Lower lobe of right lung (tissue), 2 donors: ENCODE measurements around the gene ABTB2. TPM values are rescaled to one million over a fixed set of nuclear protein-coding genes. Genes with fewer than 3 reads are reported as not detected.

Experiments
- ATAC-seq, 2 donors: fragments of 200-7000 bp; cut with Tn5 transposase; one replicate each; pipeline ENCODE4 v1.9.1; 2020 to 2022; ENCODE audit warnings: mild to moderate bottlenecking in 2 of 2, moderate library complexity in 2 of 2
- DNase-seq: peaks from one replicate; pipeline ENCODE4 v3.0.0-alpha.2; 2020
- H3K27ac ChIP-seq: fragments of 200-600 bp; one replicate; pipeline ENCODE4 v1.8.0; 2022
- H3K27me3 ChIP-seq: fragments of 200-600 bp; one replicate; pipeline ENCODE4 v1.8.0; 2022; ENCODE audit warnings: low read depth
- H3K36me3 ChIP-seq: fragments of 200-600 bp; one replicate; pipeline ENCODE4 v1.8.0; 2022; ENCODE audit warnings: mild to moderate bottlenecking
- H3K4me1 ChIP-seq: fragments of 200-600 bp; one replicate; pipeline ENCODE4 v1.8.0; 2022
- H3K4me3 ChIP-seq: fragments of 200-600 bp; one replicate; pipeline ENCODE4 v1.8.0; 2022; ENCODE audit warnings: mild to moderate bottlenecking
- H3K9me3 ChIP-seq: fragments of 200-600 bp; one replicate; pipeline ENCODE4 v1.8.0; 2022
- intact Hi-C: fragments of 100-400 bp; cut with DNase I; formaldehyde crosslinking; loops from one replicate; pipeline ENCODE4 v1.11.0; 2022
- total RNA-seq: library from RNA; stranded (reverse); fragmentation: NEBNext Ultra II Directional; extraction: Animal tissue kit (Norgen Biotek cat#: 25700); gene quantifications from one replicate; pipeline ENCODE4 v1.2.1, GENCODE V29; 2021
- TF ChIP-seq, protein P1 (sequence below): fragments of 200-600 bp; IDR thresholded peaks from one replicate; pipeline ENCODE4 v1.8.0; 2022; ENCODE audit warnings: antibody characterized with exemption, mild to moderate bottlenecking
- donor health status: DM: no; HTN: yes; CAD: no; lungs with severe emphysema.

The ABTB2 gene
- total RNA-seq, 1 donor from 2014 or later: 2.7 TPM

GRCh38 chr11:34260072-34260575, 97.7 kb downstream of the ABTB2 start:
- no peaks in the 10 kb centered on the region for H3K36me3 ChIP-seq
- intact Hi-C loops: no loop called here
- DNase-seq (no peak), ATAC-seq (no peak)
- H3K4me1 ChIP-seq: peaks cover 7% of the 10 kb centered on the region
- no peak overlapping the region for H3K27ac ChIP-seq
- H3K4me3 ChIP-seq: no peak overlapping the region
- H3K9me3 ChIP-seq: no peaks in the 10 kb centered on the region
- TF ChIP-seq, protein P1, sequence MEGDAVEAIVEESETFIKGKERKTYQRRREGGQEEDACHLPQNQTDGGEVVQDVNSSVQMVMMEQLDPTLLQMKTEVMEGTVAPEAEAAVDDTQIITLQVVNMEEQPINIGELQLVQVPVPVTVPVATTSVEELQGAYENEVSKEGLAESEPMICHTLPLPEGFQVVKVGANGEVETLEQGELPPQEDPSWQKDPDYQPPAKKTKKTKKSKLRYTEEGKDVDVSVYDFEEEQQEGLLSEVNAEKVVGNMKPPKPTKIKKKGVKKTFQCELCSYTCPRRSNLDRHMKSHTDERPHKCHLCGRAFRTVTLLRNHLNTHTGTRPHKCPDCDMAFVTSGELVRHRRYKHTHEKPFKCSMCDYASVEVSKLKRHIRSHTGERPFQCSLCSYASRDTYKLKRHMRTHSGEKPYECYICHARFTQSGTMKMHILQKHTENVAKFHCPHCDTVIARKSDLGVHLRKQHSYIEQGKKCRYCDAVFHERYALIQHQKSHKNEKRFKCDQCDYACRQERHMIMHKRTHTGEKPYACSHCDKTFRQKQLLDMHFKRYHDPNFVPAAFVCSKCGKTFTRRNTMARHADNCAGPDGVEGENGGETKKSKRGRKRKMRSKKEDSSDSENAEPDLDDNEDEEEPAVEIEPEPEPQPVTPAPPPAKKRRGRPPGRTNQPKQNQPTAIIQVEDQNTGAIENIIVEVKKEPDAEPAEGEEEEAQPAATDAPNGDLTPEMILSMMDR: no peak
- H3K27me3 ChIP-seq: no peaks in the 10 kb centered on the region

DNA sequence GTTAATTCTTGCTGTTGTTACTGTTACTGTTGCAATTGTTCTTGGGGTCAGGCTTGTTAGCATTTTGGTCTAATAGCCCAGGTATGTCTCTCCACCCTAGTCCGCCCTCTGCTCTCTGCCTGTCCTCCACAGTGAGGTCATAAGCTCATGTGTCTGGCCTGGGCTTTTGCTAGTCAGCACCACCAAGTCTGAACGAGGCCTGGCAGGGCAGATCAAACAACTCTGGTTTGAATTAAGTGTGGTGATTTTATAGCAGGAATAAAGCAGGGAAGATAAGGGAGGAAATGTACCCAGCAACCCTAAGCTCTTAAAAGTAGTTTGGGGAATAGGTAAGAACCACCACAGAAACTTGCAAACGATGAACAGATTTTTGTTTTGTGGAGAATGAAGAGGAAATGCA, 98.7 kb downstream of the ABTB2 start:
- H3K36me3 ChIP-seq: no peaks in the 10 kb centered on the region
- TF ChIP-seq, protein P1: no peak
- intact Hi-C loops: no loop called here
- H3K4me3 ChIP-seq: no peak overlapping the region
- ATAC-seq (no peak), DNase-seq (no peak)
- no peaks in the 10 kb centered on the region for H3K9me3 ChIP-seq
- no peaks in the 10 kb centered on the region for H3K27me3 ChIP-seq
- no peak overlapping the region for H3K27ac ChIP-seq
- H3K4me1 ChIP-seq: peaks cover 7% of the 10 kb centered on the region

- Histone ChIP-seq H3K9me3 (no peaks in the 10 kb centered on the region), H3K27me3 (no peaks in the 10 kb centered on the region), H3K4me3 (no peak overlapping the region), H3K36me3 (no peaks in the 10 kb centered on the region), H3K4me1 (peaks cover 2% of the 10 kb centered on the region), H3K27ac (no peak overlapping the region)
- TF ChIP-seq, protein P1: no peak
- intact Hi-C loops: no loop called here
- ATAC-seq (no peak), DNase-seq (no peak)
Observed at GRCh38 chr11:34256626-34257025, 101.2 kb downstream of the ABTB2 start.

- DNase-seq (no peak), ATAC-seq (no peak)
- TF ChIP-seq, protein P1: no peak
- H3K27me3 ChIP-seq: no peaks in the 10 kb centered on the region
- H3K36me3 ChIP-seq: no peaks in the 10 kb centered on the region
- intact Hi-C loops: no loop called here
- H3K27ac ChIP-seq: no peak overlapping the region
- peaks cover 6% of the 10 kb centered on the region for H3K4me1 ChIP-seq
- H3K9me3 ChIP-seq: no peaks in the 10 kb centered on the region
- no peak overlapping the region for H3K4me3 ChIP-seq
Observed at GRCh38 chr11:34256150-34256549, 101.7 kb downstream of the ABTB2 start.

GRCh38 chr11:34255101-34255500, 102.7 kb downstream of the ABTB2 start:
- Histone ChIP-seq H3K9me3 (no peaks in the 10 kb centered on the region), H3K36me3 (no peaks in the 10 kb centered on the region), H3K27ac (no peak overlapping the region), H3K27me3 (no peaks in the 10 kb centered on the region), H3K4me1 (peaks cover 16% of the 10 kb centered on the region), H3K4me3 (no peak overlapping the region)
- TF ChIP-seq, protein P1: no peak
- DNase-seq (no peak), ATAC-seq (no peak)
- intact Hi-C loops: no loop called here

- H3K4me1 ChIP-seq: peaks cover 16% of the 10 kb centered on the region
- TF ChIP-seq, protein P1: no peak
- no peaks in the 10 kb centered on the region for H3K27me3 ChIP-seq
- H3K4me3 ChIP-seq: no peak overlapping the region
- no peaks in the 10 kb centered on the region for H3K9me3 ChIP-seq
- intact Hi-C loops: no loop called here
- H3K36me3 ChIP-seq: no peaks in the 10 kb centered on the region
- no peak overlapping the region for H3K27ac ChIP-seq
- DNase-seq: no peak
- no peak for ATAC-seq
Observed at GRCh38 chr11:34254011-34254410, 103.8 kb downstream of the ABTB2 start.
